Caco-2 (cell line): Measurements from ENCODE around the gene SPRED2. TPM values are rescaled to one million over a fixed set of nuclear protein-coding genes. Genes with fewer than 3 reads are reported as not detected.

Experiments
- BruUV-seq: library from RNA; stranded (reverse); fragments of 400-500 nt; replicated peaks from 2 replicates; lab custom pipeline; 2021; lab: Mats Ljungman, UMichigan
- CTCF ChIA-PET: fragments of 300-600 bp; sonication (Branson Sonifier 250); formaldehyde crosslinking; loops from one replicate; lab custom pipeline; 2022; ENCODE audit warnings: antibody characterized with exemption; lab: Charles Lee
- POLR2A ChIA-PET: fragments of 300-600 bp; sonication (Branson Sonifier 250); formaldehyde crosslinking; loops from one replicate; lab custom pipeline; 2022; ENCODE audit warnings: antibody characterized with exemption; lab: Charles Lee
- DNase-seq, 2 experiments: peaks; one replicate each; pipeline versions ENCODE4 v3.0.0 to v3.0.0-alpha.2; 2020 to 2022
- H3K27me3 ChIP-seq: replicated peaks from 2 replicates; pipeline ENCODE4 v1.6.0; 2011; ENCODE audit warnings: low read length; ENCODE audit not compliant: control insufficient read depth, insufficient read depth
- H3K36me3 ChIP-seq: 2 replicates; pipeline ENCODE4 v1.5.1; 2011; ENCODE audit warnings: low read length; ENCODE audit not compliant: control insufficient read depth, insufficient read depth
- H3K4me1 ChIP-seq: fragments of 250-450 bp; sonication (Bioruptor Pico); 2 replicates; pipeline ENCODE4 v1.5.1; 2020; ENCODE audit warnings: mild to moderate bottlenecking
- H3K4me3 ChIP-seq: 2 replicates; pipeline ENCODE4 v1.5.1; 2011; ENCODE audit warnings: low read depth, mild to moderate bottlenecking, control low read depth, low read length
- H3K9me3 ChIP-seq: fragments of 250-450 bp; sonication (Bioruptor Pico); 2 replicates; pipeline ENCODE4 v1.5.1; 2020; ENCODE audit warnings: mild to moderate bottlenecking, moderate library complexity
- H3K27ac Mint-ChIP-seq: one replicate; pipeline ENCODE4 v1.8.0; 2022; ENCODE audit warnings: mixed read lengths; ENCODE audit not compliant: unreplicated experiment
- H3K27me3 Mint-ChIP-seq: one replicate; pipeline ENCODE4 v1.8.0; 2022; ENCODE audit warnings: mixed read lengths; ENCODE audit not compliant: insufficient read depth, unreplicated experiment
- H3K36me3 Mint-ChIP-seq: one replicate; pipeline ENCODE4 v1.8.0; 2022; ENCODE audit warnings: mild to moderate bottlenecking, mixed read lengths; ENCODE audit not compliant: insufficient read depth, unreplicated experiment
- H3K4me1 Mint-ChIP-seq: one replicate; pipeline ENCODE4 v1.8.0; 2022; ENCODE audit warnings: low read depth, mixed read lengths; ENCODE audit not compliant: unreplicated experiment
- H3K4me3 Mint-ChIP-seq: one replicate; pipeline ENCODE4 v1.8.0; 2022; ENCODE audit warnings: mild to moderate bottlenecking, moderate library complexity, mixed read lengths; ENCODE audit not compliant: unreplicated experiment
- H3K9me3 Mint-ChIP-seq: one replicate; pipeline ENCODE4 v1.8.0; 2022; ENCODE audit warnings: mixed read lengths; ENCODE audit not compliant: unreplicated experiment
- intact Hi-C: fragments of 100-400 bp; cut with micrococcal nuclease; formaldehyde crosslinking; loops from one replicate; pipeline ENCODE4 v1.10.0; 2022; ENCODE audit not compliant: unreplicated experiment
- total RNA-seq: library from RNA; stranded (reverse); gene quantifications from 2 replicates; pipeline ENCODE4 v1.2.3, GENCODE V29; 2022
- TF ChIP-seq, protein P1 (sequence below), 2 experiments: fragments of 200-600 bp in 1 of 2; IDR thresholded peaks; 1 replicate in 1 of 2; 2 replicates in 1 of 2; pipeline versions ENCODE4 v1.5.1 to v1.8.0; 2011 to 2022; ENCODE audit warnings: antibody characterized with exemption in 1 of 2, control low read depth in 1 of 2, inconsistent platforms in 1 of 2, low read depth in 1 of 2, low read length in 1 of 2, mild to moderate bottlenecking in 1 of 2, moderate library complexity in 1 of 2; ENCODE audit not compliant: insufficient read depth in 1 of 2, severe bottlenecking in 1 of 2, unreplicated experiment in 1 of 2

Gene SPRED2
- total RNA-seq, 1 experiment from 2014 or later, result 49.9 TPM

GRCh38 chr2:65466551-65466950 lies 34.2 kb upstream of the SPRED2 start:
- Histone ChIP-seq H3K9me3 (no peaks in the 10 kb centered on the region), H3K4me1 (peaks cover 7% of the 10 kb centered on the region; the same call in 1 of the 2 replicates), H3K27me3 (no peaks in the 10 kb centered on the region), H3K36me3 (no peaks in the 10 kb centered on the region), H3K4me3 (no peak overlapping the region)
- Mint-ChIP-seq H3K9me3 (peaks cover 12% of the 10 kb centered on the region), H3K36me3 (no peaks in the 10 kb centered on the region), H3K4me3 (no peak overlapping the region), H3K27ac (no peak overlapping the region), H3K4me1 (peaks cover 6% of the 10 kb centered on the region), H3K27me3 (no peaks in the 10 kb centered on the region)
- no TSS peak for BruUV-seq
- DNase-seq, result no peak
- intact Hi-C loops, result no loop called here
- TF ChIP-seq, protein P1, sequence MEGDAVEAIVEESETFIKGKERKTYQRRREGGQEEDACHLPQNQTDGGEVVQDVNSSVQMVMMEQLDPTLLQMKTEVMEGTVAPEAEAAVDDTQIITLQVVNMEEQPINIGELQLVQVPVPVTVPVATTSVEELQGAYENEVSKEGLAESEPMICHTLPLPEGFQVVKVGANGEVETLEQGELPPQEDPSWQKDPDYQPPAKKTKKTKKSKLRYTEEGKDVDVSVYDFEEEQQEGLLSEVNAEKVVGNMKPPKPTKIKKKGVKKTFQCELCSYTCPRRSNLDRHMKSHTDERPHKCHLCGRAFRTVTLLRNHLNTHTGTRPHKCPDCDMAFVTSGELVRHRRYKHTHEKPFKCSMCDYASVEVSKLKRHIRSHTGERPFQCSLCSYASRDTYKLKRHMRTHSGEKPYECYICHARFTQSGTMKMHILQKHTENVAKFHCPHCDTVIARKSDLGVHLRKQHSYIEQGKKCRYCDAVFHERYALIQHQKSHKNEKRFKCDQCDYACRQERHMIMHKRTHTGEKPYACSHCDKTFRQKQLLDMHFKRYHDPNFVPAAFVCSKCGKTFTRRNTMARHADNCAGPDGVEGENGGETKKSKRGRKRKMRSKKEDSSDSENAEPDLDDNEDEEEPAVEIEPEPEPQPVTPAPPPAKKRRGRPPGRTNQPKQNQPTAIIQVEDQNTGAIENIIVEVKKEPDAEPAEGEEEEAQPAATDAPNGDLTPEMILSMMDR (IDR thresholded peaks at IDR 0.05; ENCODE audit: insufficient read depth in 1 of 2, low read depth in 1 of 2, low read length in 1 of 2, severe bottlenecking in 1 of 2, unreplicated experiment in 1 of 2), result no peak
- ChIA-PET CTCF (no interaction called here), POLR2A (no interaction called here)

DNA sequence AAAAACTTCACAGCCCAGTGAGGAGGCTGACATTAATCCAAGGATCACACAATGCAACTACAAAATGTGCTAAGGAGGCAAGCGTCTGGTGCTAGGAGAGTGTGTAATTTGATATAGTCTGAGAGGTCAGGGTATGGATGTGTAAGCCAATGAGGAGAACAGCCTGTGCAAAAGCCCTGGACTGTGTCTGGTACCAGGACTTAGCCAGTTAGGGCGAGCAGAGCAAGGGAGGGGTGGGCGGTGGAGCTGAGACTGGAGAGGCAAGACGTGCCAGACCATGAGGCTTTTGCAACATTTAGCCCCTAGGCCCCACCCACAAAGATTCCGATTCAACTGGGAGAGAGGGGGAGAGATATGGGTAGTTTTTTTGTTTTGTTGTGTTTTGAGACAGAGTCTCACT lies 33.5 kb upstream of the SPRED2 start:
- Mint-ChIP-seq H3K27ac (no peak overlapping the region), H3K4me1 (peaks cover 6% of the 10 kb centered on the region), H3K9me3 (peaks cover 12% of the 10 kb centered on the region), H3K27me3 (peaks cover 2% of the 10 kb centered on the region), H3K4me3 (no peak overlapping the region), H3K36me3 (no peaks in the 10 kb centered on the region)
- Histone ChIP-seq H3K4me1 (peaks cover 7% of the 10 kb centered on the region; the same call in 1 of the 2 replicates), H3K27me3 (no peaks in the 10 kb centered on the region), H3K9me3 (no peaks in the 10 kb centered on the region), H3K36me3 (no peaks in the 10 kb centered on the region), H3K4me3 (no peak overlapping the region)
- intact Hi-C loops, result no loop called here
- DNase-seq, result no peak
- BruUV-seq, result no TSS peak
- TF ChIP-seq, protein P1 (IDR thresholded peaks at IDR 0.05; ENCODE audit: insufficient read depth in 1 of 2, low read depth in 1 of 2, low read length in 1 of 2, severe bottlenecking in 1 of 2, unreplicated experiment in 1 of 2), result no peak
- ChIA-PET POLR2A (no interaction called here), CTCF (no interaction called here)

GRCh38 chr2:65465124-65465523 lies 32.7 kb upstream of the SPRED2 start:
- no peaks in the 10 kb centered on the region for H3K36me3 Mint-ChIP-seq
- H3K27me3 Mint-ChIP-seq, result peaks cover 2% of the 10 kb centered on the region
- H3K27ac Mint-ChIP-seq, result no peak overlapping the region
- H3K4me1 Mint-ChIP-seq, result peaks cover 6% of the 10 kb centered on the region
- ChIA-PET POLR2A (no interaction called here), CTCF (interaction anchor here (0.6 kb wide), 1 partner anchor 995 kb away, joined by 3 read pairs; no protein-coding TSS in a partner anchor)
- Histone ChIP-seq H3K4me3 (no peak overlapping the region), H3K36me3 (no peaks in the 10 kb centered on the region), H3K9me3 (no peaks in the 10 kb centered on the region), H3K27me3 (no peaks in the 10 kb centered on the region), H3K4me1 (peaks cover 7% of the 10 kb centered on the region; the same call in 1 of the 2 replicates)
- DNase-seq, result no peak
- no peak overlapping the region for H3K4me3 Mint-ChIP-seq
- BruUV-seq, result no TSS peak
- TF ChIP-seq, protein P1 (IDR thresholded peaks at IDR 0.05; ENCODE audit: insufficient read depth in 1 of 2, low read depth in 1 of 2, low read length in 1 of 2, severe bottlenecking in 1 of 2, unreplicated experiment in 1 of 2), result no peak
- peaks cover 12% of the 10 kb centered on the region for H3K9me3 Mint-ChIP-seq
- intact Hi-C loops, result no loop called here
